Suprapubic skin (tissue), 4 donors: ENCODE data around the gene PHC3. TPM values are rescaled to one million over a fixed set of nuclear protein-coding genes. Genes with fewer than 3 reads are reported as not detected.

Source experiments
- DNase-seq, 2 donors: peaks; one replicate each; pipeline ENCODE4 v3.0.0-alpha.2; 2019; ENCODE audit warnings: low spot score in 2 of 2
- H3K27ac ChIP-seq: fragments of 200-600 bp; sonication (generic); one replicate; pipeline ENCODE4 v1.5.1; 2019
- H3K27me3 ChIP-seq: fragments of 200-600 bp; sonication (generic); one replicate; pipeline ENCODE4 v1.5.1; 2019
- H3K36me3 ChIP-seq: fragments of 200-600 bp; sonication (generic); one replicate; pipeline ENCODE4 v1.5.1; 2019
- H3K4me1 ChIP-seq: fragments of 200-600 bp; sonication (generic); one replicate; pipeline ENCODE4 v1.5.1; 2019
- H3K4me3 ChIP-seq: fragments of 200-600 bp; sonication (generic); one replicate; pipeline ENCODE4 v1.5.1; 2019; ENCODE audit warnings: mild to moderate bottlenecking
- H3K9me3 ChIP-seq: fragments of 200-600 bp; sonication (generic); one replicate; pipeline ENCODE4 v1.5.1; 2019
- CTCF ChIP-seq, 2 donors: fragments of 200-600 bp in 1 of 2; fragments of 450-650 bp in 1 of 2; sonication (generic) in 1 of 2; IDR thresholded peaks; one replicate each; pipeline ENCODE4 v1.5.1; 2016 to 2019; ENCODE audit warnings: antibody characterized with exemption in 2 of 2, mild to moderate bottlenecking in 1 of 2, moderate library complexity in 1 of 2
- EP300 ChIP-seq: sonication (generic); formaldehyde crosslinking; IDR thresholded peaks from one replicate; pipeline ENCODE4 v1.6.1; 2017; ENCODE audit warnings: antibody characterized with exemption
- POLR2A ChIP-seq, 2 donors: fragments of 450-650 bp; IDR thresholded peaks; one replicate each; pipeline ENCODE4 v1.6.1; 2017; ENCODE audit warnings: antibody characterized with exemption in 2 of 2, mild to moderate bottlenecking in 2 of 2, moderate library complexity in 2 of 2
- POLR2AphosphoS5 ChIP-seq, 3 donors: sonication (generic); formaldehyde crosslinking; IDR thresholded peaks; one replicate each; pipeline ENCODE4 v1.6.1; 2017; ENCODE audit warnings: antibody characterized with exemption in 3 of 3
- WGBS: methylation state at CpG from one replicate; pipeline ENCODE4 v1.1.5; 2018; 5-methylcytosine and 5-hydroxymethylcytosine counted together
- total RNA-seq, 4 donors: library from RNA; depleted of rRNA; stranded (reverse); fragments of >200 nt; gene quantifications; one replicate each; pipeline ENCODE4 v1.1.0, GENCODE V29; 2016

The PHC3 gene
- total RNA-seq, 4 donors from 2014 or later, result 37.9 to 106 (median 64.0) TPM

GRCh38 chr3:170151536-170151935 lies 30.0 kb downstream of the PHC3 start:
- H3K4me3 ChIP-seq, result no peak overlapping the region
- 86% methylated on average over 2 of the region's 2 CpGs for WGBS
- no peaks in the 10 kb centered on the region for H3K9me3 ChIP-seq

GRCh38 chr3:170149016-170149415 lies 32.5 kb downstream of the PHC3 start:
- Histone ChIP-seq H3K9me3 (no peaks in the 10 kb centered on the region), H3K4me3 (no peak overlapping the region), H3K4me1 (no peaks in the 10 kb centered on the region), H3K27me3 (no peaks in the 10 kb centered on the region), H3K27ac (no peak overlapping the region), H3K36me3 (peaks cover 30% of the 10 kb centered on the region)
- 94% methylated on average over 5 of the region's 5 CpGs for WGBS
- TF ChIP-seq EP300, result no peak
- TF ChIP-seq POLR2A (IDR thresholded peaks at IDR 0.05), result no peak
- no peak for DNase-seq

More at GRCh38 chr3:170151536-170151935, 30.0 kb downstream of the PHC3 start:
- H3K27me3 ChIP-seq, result no peaks in the 10 kb centered on the region
- peaks cover 28% of the 10 kb centered on the region for H3K36me3 ChIP-seq
- H3K4me1 ChIP-seq, result peaks cover 10% of the 10 kb centered on the region
- no peak overlapping the region for H3K27ac ChIP-seq
- TF ChIP-seq POLR2AphosphoS5 (IDR thresholded peaks at IDR 0.05), result no peak
- TF ChIP-seq POLR2A (IDR thresholded peaks at IDR 0.05), result no peak
- no peak for TF ChIP-seq EP300
- no peak for TF ChIP-seq CTCF (IDR thresholded peaks at IDR 0.05)
- no peak for DNase-seq

- peaks cover 38% of the 10 kb centered on the region for H3K36me3 ChIP-seq
- no peak overlapping the region for H3K4me3 ChIP-seq
- H3K9me3 ChIP-seq, result no peaks in the 10 kb centered on the region
- 95% methylated on average over 4 of the region's 4 CpGs for WGBS
- DNase-seq, result no peak
- TF ChIP-seq CTCF (IDR thresholded peaks at IDR 0.05) (no peak), EP300 (no peak), POLR2AphosphoS5 (IDR thresholded peaks at IDR 0.05) (no peak), POLR2A (IDR thresholded peaks at IDR 0.05) (no peak)
- H3K27me3 ChIP-seq, result no peaks in the 10 kb centered on the region
- H3K4me1 ChIP-seq, result no peaks in the 10 kb centered on the region
- H3K27ac ChIP-seq, result no peak overlapping the region
Measured at GRCh38 chr3:170145278-170145677, 36.3 kb downstream of the PHC3 start.

- Histone ChIP-seq H3K27me3 (no peaks in the 10 kb centered on the region), H3K36me3 (peaks cover 37% of the 10 kb centered on the region), H3K4me3 (no peak overlapping the region), H3K27ac (no peak overlapping the region), H3K4me1 (no peaks in the 10 kb centered on the region), H3K9me3 (no peaks in the 10 kb centered on the region)
- no peak for DNase-seq
- TF ChIP-seq POLR2AphosphoS5 (IDR thresholded peaks at IDR 0.05), result no peak
- TF ChIP-seq CTCF (IDR thresholded peaks at IDR 0.05), result no peak
- TF ChIP-seq EP300, result no peak
- TF ChIP-seq POLR2A (IDR thresholded peaks at IDR 0.05), result no peak
- WGBS, result 90% methylated on average over 3 of the region's 3 CpGs
Measured at GRCh38 chr3:170144437-170144843, 37.1 kb downstream of the PHC3 start.

DNA sequence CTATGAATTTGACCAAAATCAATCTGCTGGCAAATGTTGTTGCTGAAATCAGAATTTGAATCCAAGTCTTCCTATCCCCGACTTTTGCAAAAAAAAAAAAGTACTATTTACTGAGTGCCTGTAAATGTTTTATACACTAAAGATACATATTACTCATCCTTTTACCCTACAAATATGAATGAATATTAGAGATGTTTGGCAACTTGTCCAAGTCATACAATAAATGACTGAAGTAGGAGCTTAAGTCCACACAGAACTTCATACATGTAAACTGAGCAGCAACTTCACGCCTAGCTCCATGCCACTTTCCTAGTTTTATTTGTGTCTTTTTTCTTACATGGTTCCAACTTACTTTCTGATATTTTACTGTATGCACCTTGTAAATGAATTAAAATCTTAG lies 39.2 kb downstream of the PHC3 start:
- Histone ChIP-seq H3K9me3 (no peaks in the 10 kb centered on the region), H3K4me3 (no peak overlapping the region), H3K4me1 (no peaks in the 10 kb centered on the region), H3K27ac (no peak overlapping the region), H3K27me3 (no peaks in the 10 kb centered on the region), H3K36me3 (peaks cover 27% of the 10 kb centered on the region)
- TF ChIP-seq EP300, result no peak
- 97% methylated on average over 2 of the region's 2 CpGs for WGBS
- no peak for DNase-seq

DNA sequence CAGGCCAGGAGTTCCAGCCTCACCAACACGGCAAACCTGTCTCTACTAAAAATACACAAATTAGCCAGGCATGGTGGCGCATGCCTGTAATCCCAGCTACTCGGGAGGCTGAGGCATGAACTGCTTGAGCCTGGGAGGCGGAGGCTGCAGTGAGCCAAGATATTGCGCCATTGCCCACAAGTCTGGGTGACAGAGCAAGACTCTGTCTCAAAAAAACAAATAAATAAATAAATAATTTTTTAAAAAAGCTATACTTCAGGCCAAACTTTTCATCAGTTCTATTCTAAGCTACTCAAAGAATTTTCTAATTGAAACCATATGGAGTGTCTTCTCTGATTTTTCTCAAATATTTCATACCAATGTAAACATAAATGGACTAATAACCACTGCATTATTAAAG lies 43.5 kb downstream of the PHC3 start:
- WGBS, result 77% methylated on average over 5 of the region's 5 CpGs
- Histone ChIP-seq H3K9me3 (no peaks in the 10 kb centered on the region), H3K4me1 (no peaks in the 10 kb centered on the region), H3K27ac (no peak overlapping the region), H3K4me3 (no peak overlapping the region), H3K36me3 (peaks cover 44% of the 10 kb centered on the region), H3K27me3 (no peaks in the 10 kb centered on the region)
- TF ChIP-seq POLR2A (IDR thresholded peaks at IDR 0.05) (no peak), EP300 (no peak), CTCF (IDR thresholded peaks at IDR 0.05) (no peak), POLR2AphosphoS5 (IDR thresholded peaks at IDR 0.05) (no peak)
- no peak for DNase-seq
